CD14-positive monocyte (primary cell): ENCODE measurements around the gene CNTROB. TPM values are rescaled to one million over a fixed set of nuclear protein-coding genes. Genes with fewer than 3 reads are reported as not detected.

Experiments used
- DNase-seq, 3 donors: peaks; one replicate each; pipeline ENCODE4 v3.0.0-alpha.2; 2011 to 2022
- H2AFZ ChIP-seq: 2 replicates; pipeline ENCODE4 v1.6.0; 2012; ENCODE audit warnings: mild to moderate bottlenecking, low read depth, low read length, inconsistent platforms; ENCODE audit not compliant: insufficient read depth, poor library complexity, severe bottlenecking
- H3K27ac ChIP-seq, 2 donors: 1 replicate in 1 of 2; 2 replicates in 1 of 2; pipeline ENCODE4 v1.5.1; 2012 to 2013; ENCODE audit warnings: low read length in 2 of 2, control low read depth in 1 of 2, inconsistent platforms in 1 of 2, low read depth in 1 of 2, mild to moderate bottlenecking in 1 of 2
- H3K27me3 ChIP-seq, 2 donors: one replicate each; pipeline versions ENCODE4 v1.6.0 to v1.6.1; 2011 to 2013; ENCODE audit warnings: low read length in 2 of 2; ENCODE audit not compliant: control insufficient read depth in 2 of 2, insufficient read depth in 2 of 2
- H3K36me3 ChIP-seq, 2 donors: replicated peaks in 1 of 2; 1 replicate in 1 of 2; 2 replicates in 1 of 2; pipeline versions ENCODE4 v1.5.1 to v1.6.1; 2012 to 2013; ENCODE audit warnings: low read length in 2 of 2, control low read depth in 1 of 2, inconsistent platforms in 1 of 2, mild to moderate bottlenecking in 1 of 2; ENCODE audit not compliant: insufficient read depth in 2 of 2, control insufficient read depth in 1 of 2
- H3K4me1 ChIP-seq, 2 donors: 1 replicate in 1 of 2; 2 replicates in 1 of 2; pipeline versions ENCODE4 v1.5.1 to v1.6.1; 2012 to 2013; ENCODE audit warnings: low read length in 2 of 2, control low read depth in 1 of 2, inconsistent platforms in 1 of 2, mild to moderate bottlenecking in 1 of 2, moderate library complexity in 1 of 2; ENCODE audit not compliant: insufficient read depth in 2 of 2, control insufficient read depth in 1 of 2
- H3K4me2 ChIP-seq: replicated peaks from 2 replicates; pipeline ENCODE3; 2012; ENCODE audit warnings: low read length, moderate library complexity, mild to moderate bottlenecking; ENCODE audit not compliant: poor library complexity, severe bottlenecking; ENCODE audit errors: extremely low read depth
- H3K4me3 ChIP-seq, 3 experiments: fragments of 200-600 bp in 1 of 3; sonication (generic) in 1 of 3; replicated peaks in 1 of 3; 1 replicate in 2 of 3; 2 replicates in 1 of 3; pipeline ENCODE4 v1.5.1; 2011 to 2013; ENCODE audit warnings: low read length in 3 of 3, mild to moderate bottlenecking in 3 of 3, control low read depth in 2 of 3, low read depth in 2 of 3, inconsistent platforms in 1 of 3, moderate library complexity in 1 of 3
- H3K79me2 ChIP-seq: 2 replicates; pipeline ENCODE4 v1.6.0; 2012; ENCODE audit warnings: mild to moderate bottlenecking, control low read depth, inconsistent platforms, low read length, moderate library complexity; ENCODE audit not compliant: insufficient read depth
- H3K9ac ChIP-seq: 2 replicates; pipeline ENCODE4 v1.6.0; 2017; ENCODE audit warnings: low read length, mild to moderate bottlenecking; ENCODE audit not compliant: insufficient read depth, poor library complexity, severe bottlenecking
- H3K9me3 ChIP-seq, 2 donors: replicated peaks in 1 of 2; 1 replicate in 1 of 2; 2 replicates in 1 of 2; pipeline versions ENCODE4 v1.5.1 to v1.6.1; 2012 to 2013; ENCODE audit warnings: low read length in 2 of 2, control low read depth in 1 of 2; ENCODE audit not compliant: control insufficient read depth in 1 of 2, insufficient read depth in 1 of 2
- H4K20me1 ChIP-seq: 2 replicates; pipeline ENCODE4 v1.6.0; 2012; ENCODE audit warnings: mild to moderate bottlenecking, low read length, control low read depth, moderate library complexity; ENCODE audit not compliant: insufficient read depth
- H3K27ac Mint-ChIP-seq, 7 donors: one replicate each; pipeline ENCODE4 v1.8.0; 2020; ENCODE audit warnings: mild to moderate bottlenecking in 7 of 7, mixed read lengths in 7 of 7, moderate library complexity in 6 of 7, inconsistent platforms in 2 of 7
- H3K27me3 Mint-ChIP-seq, 3 donors: one replicate each; pipeline ENCODE4 v1.8.0; 2021 to 2022; ENCODE audit warnings: low read depth in 3 of 3, mild to moderate bottlenecking in 3 of 3, mixed read lengths in 3 of 3, moderate library complexity in 3 of 3, inconsistent platforms in 1 of 3
- H3K36me3 Mint-ChIP-seq, 2 donors: one replicate each; pipeline ENCODE4 v1.8.0; 2020; ENCODE audit warnings: mixed read lengths in 2 of 2, inconsistent platforms in 1 of 2, mild to moderate bottlenecking in 1 of 2
- H3K4me1 Mint-ChIP-seq: one replicate; pipeline ENCODE4 v1.8.0; 2020; ENCODE audit warnings: mild to moderate bottlenecking, mixed read lengths
- H3K4me3 Mint-ChIP-seq, 2 donors: one replicate each; pipeline ENCODE4 v1.8.0; 2020; ENCODE audit warnings: mild to moderate bottlenecking in 2 of 2, mixed read lengths in 2 of 2, moderate library complexity in 1 of 2
- H3K9me3 Mint-ChIP-seq, 7 donors: one replicate each; pipeline ENCODE4 v1.8.0; 2020 to 2022; ENCODE audit warnings: mixed read lengths in 7 of 7, mild to moderate bottlenecking in 6 of 7, moderate library complexity in 6 of 7, inconsistent platforms in 2 of 7
- WGBS: methylation state at CpG from one replicate; pipeline ENCODE4 v1.1.5; 2013; ENCODE audit warnings: missing lambda C conversion rate; ENCODE audit not compliant: insufficient coverage; 5-methylcytosine and 5-hydroxymethylcytosine counted together
- intact Hi-C, 2 donors: fragments of 100-400 bp; cut with micrococcal nuclease; formaldehyde crosslinking; loops; one replicate each; pipeline versions ENCODE4 v1.15.0 to v1.15.1; 2023
- polyA plus RNA-seq, 3 donors: library from polyadenylated mRNA; depleted of rRNA in 1 of 3; unstranded in 2 of 3; stranded (reverse) in 1 of 3; fragments of 300-500 nt in 2 of 3; fragments of >200 nt in 1 of 3; fragmentation: Illumina TruSeq in 2 of 3; gene quantifications; 1 replicate in 2 of 3; 2 replicates in 1 of 3; pipeline ENCODE4 v1.2.3, GENCODE V29; 2012 to 2021
- TF ChIP-seq, protein P1 (sequence below): fragments of 200-600 bp; IDR thresholded peaks from one replicate; pipeline ENCODE4 v1.8.0; 2022; ENCODE audit warnings: antibody characterized with exemption, mild to moderate bottlenecking

CNTROB gene
- polyA plus RNA-seq, 3 donors = 4.7 to 22.8 (median 6.5) TPM

- peaks cover 23 to 28% of the 10 kb centered on the region in 2 donors for H3K9me3 ChIP-seq
- no peaks in the 10 kb centered on the region for H3K27me3 Mint-ChIP-seq
- no peak overlapping the region for H2AFZ ChIP-seq
- H3K27ac ChIP-seq = no peak overlapping the region
- DNase-seq = no peak
- no peak overlapping the region for H3K4me3 ChIP-seq
- WGBS = 96% methylated on average over 3 of the region's 4 CpGs
- peaks cover 2 to 5% of the 10 kb centered on the region in 2 donors for H3K36me3 Mint-ChIP-seq
- peaks cover 14 to 40% (median 26%) of the 10 kb centered on the region in 7 donors for H3K9me3 Mint-ChIP-seq
- H3K27me3 ChIP-seq = no peaks in the 10 kb centered on the region
- no peaks in the 10 kb centered on the region for H4K20me1 ChIP-seq
- H3K4me1 ChIP-seq = peaks cover 14 to 25% of the 10 kb centered on the region in 2 donors
- intact Hi-C loops = no loop called here
- H3K9ac ChIP-seq = no peak overlapping the region
- no peak overlapping the region for H3K4me2 ChIP-seq
- no peak overlapping the region for H3K27ac Mint-ChIP-seq
- peaks cover 27% of the 10 kb centered on the region for H3K4me1 Mint-ChIP-seq
- H3K4me3 Mint-ChIP-seq = no peak overlapping the region
- H3K79me2 ChIP-seq = no peaks in the 10 kb centered on the region
- no peaks in the 10 kb centered on the region for H3K36me3 ChIP-seq
- TF ChIP-seq, protein P1, sequence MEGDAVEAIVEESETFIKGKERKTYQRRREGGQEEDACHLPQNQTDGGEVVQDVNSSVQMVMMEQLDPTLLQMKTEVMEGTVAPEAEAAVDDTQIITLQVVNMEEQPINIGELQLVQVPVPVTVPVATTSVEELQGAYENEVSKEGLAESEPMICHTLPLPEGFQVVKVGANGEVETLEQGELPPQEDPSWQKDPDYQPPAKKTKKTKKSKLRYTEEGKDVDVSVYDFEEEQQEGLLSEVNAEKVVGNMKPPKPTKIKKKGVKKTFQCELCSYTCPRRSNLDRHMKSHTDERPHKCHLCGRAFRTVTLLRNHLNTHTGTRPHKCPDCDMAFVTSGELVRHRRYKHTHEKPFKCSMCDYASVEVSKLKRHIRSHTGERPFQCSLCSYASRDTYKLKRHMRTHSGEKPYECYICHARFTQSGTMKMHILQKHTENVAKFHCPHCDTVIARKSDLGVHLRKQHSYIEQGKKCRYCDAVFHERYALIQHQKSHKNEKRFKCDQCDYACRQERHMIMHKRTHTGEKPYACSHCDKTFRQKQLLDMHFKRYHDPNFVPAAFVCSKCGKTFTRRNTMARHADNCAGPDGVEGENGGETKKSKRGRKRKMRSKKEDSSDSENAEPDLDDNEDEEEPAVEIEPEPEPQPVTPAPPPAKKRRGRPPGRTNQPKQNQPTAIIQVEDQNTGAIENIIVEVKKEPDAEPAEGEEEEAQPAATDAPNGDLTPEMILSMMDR = no peak
Observed at GRCh38 chr17:7971651-7972050, 39.6 kb downstream of the CNTROB start.

GRCh38 chr17:7972131-7972785 is 40.3 kb downstream of the CNTROB start:
- no peak for DNase-seq
- intact Hi-C loops = no loop called here
- no peaks in the 10 kb centered on the region for H3K27me3 ChIP-seq

More at GRCh38 chr17:7972131-7972785, 40.3 kb downstream of the CNTROB start:
- TF ChIP-seq, protein P1 = peak; percentile 21
- Histone ChIP-seq H4K20me1 (no peaks in the 10 kb centered on the region), H3K9ac (no peak overlapping the region), H3K27ac (no peak overlapping the region), H3K36me3 (no peaks in the 10 kb centered on the region), H3K4me2 (no peak overlapping the region), H2AFZ (no peak overlapping the region), H3K79me2 (no peaks in the 10 kb centered on the region), H3K4me3 (no peak overlapping the region), H3K4me1 (peaks cover 14 to 22% of the 10 kb centered on the region in 2 donors), H3K9me3 (peaks cover 23 to 30% of the 10 kb centered on the region in 2 donors)
- 100% methylated on average over 1 of the region's 8 CpGs for WGBS
- Mint-ChIP-seq H3K27me3 (no peaks in the 10 kb centered on the region), H3K4me1 (peaks cover 24% of the 10 kb centered on the region), H3K27ac (no peak overlapping the region), H3K4me3 (no peak overlapping the region), H3K36me3 (peaks cover 2 to 5% of the 10 kb centered on the region in 2 donors), H3K9me3 (peaks cover 14 to 39% (median 26%) of the 10 kb centered on the region in 7 donors)
